Neural cell (in vitro differentiated cells): ENCODE results near the gene MYOD1. TPM values are rescaled to one million over a fixed set of nuclear protein-coding genes. Genes with fewer than 3 reads are reported as not detected.

Source experiments
- H2AFZ ChIP-seq: fragments of 200-600, 300-800 bp; sonication (generic), shearing (Covaris generic); 2 replicates; pipeline ENCODE4 v1.6.0; 2014; ENCODE audit warnings: low read depth, mild to moderate bottlenecking, antibody characterized with exemption, low read length, moderate library complexity
- H3F3A ChIP-seq: fragments of 200-600 bp; shearing (Covaris generic); 2 replicates; pipeline ENCODE4 v1.6.1; 2016; ENCODE audit warnings: mild to moderate bottlenecking, moderate library complexity, mixed read lengths, antibody characterized with exemption, low read length; ENCODE audit not compliant: insufficient read depth, poor library complexity, severe bottlenecking
- H3K27ac ChIP-seq: fragments of 200-600, 300-800 bp; sonication (generic), shearing (Covaris generic); 2 replicates; pipeline ENCODE4 v1.5.1; 2014; ENCODE audit warnings: mild to moderate bottlenecking, low read length, moderate library complexity
- H3K27me3 ChIP-seq: fragments of 300-800, 200-600 bp; sonication (generic), shearing (Covaris generic); 2 replicates; pipeline ENCODE4 v1.6.0; 2014; ENCODE audit warnings: mild to moderate bottlenecking, low read depth, low read length, moderate library complexity; ENCODE audit not compliant: insufficient read depth
- H3K36me3 ChIP-seq: fragments of 300-800, 200-600 bp; sonication (generic), shearing (Covaris generic); 2 replicates; pipeline ENCODE4 v1.5.1; 2014; ENCODE audit warnings: mild to moderate bottlenecking, antibody characterized with exemption, low read length, moderate library complexity; ENCODE audit not compliant: insufficient read depth
- H3K4me2 ChIP-seq: fragments of 300-800, 200-600 bp; sonication (generic), shearing (Covaris generic); 2 replicates; pipeline ENCODE4 v1.6.0; 2014; ENCODE audit warnings: mild to moderate bottlenecking, low read length
- H3K4me3 ChIP-seq: fragments of 300-800, 200-600 bp; sonication (generic), shearing (Covaris generic); 2 replicates; pipeline ENCODE4 v1.5.1; 2014; ENCODE audit warnings: mild to moderate bottlenecking, low read length, moderate library complexity
- H3K79me2 ChIP-seq: fragments of 200-600 bp; shearing (Covaris generic); replicated peaks from 2 replicates; pipeline ENCODE4 v1.6.0; 2014; ENCODE audit warnings: mild to moderate bottlenecking, low read length, moderate library complexity; ENCODE audit not compliant: insufficient read depth
- H3K9ac ChIP-seq: fragments of 300-800, 200-600 bp; sonication (generic), shearing (Covaris generic); 2 replicates; pipeline ENCODE4 v1.6.1; 2016; ENCODE audit warnings: mild to moderate bottlenecking, low read length, mixed read lengths
- H3K9me2 ChIP-seq: fragments of 200-600 bp; shearing (Covaris generic); 2 replicates; pipeline ENCODE4 v1.6.1; 2016; ENCODE audit warnings: mild to moderate bottlenecking, low read length, mixed read lengths; ENCODE audit not compliant: insufficient read depth
- H3K9me3 ChIP-seq: fragments of 200-600, 300-800 bp; sonication (generic), shearing (Covaris generic); 2 replicates; pipeline ENCODE4 v1.6.1; 2016; ENCODE audit warnings: mild to moderate bottlenecking, mixed run types, low read length, moderate library complexity, mixed read lengths
- H4K20me1 ChIP-seq: fragments of 200-600 bp; shearing (Covaris generic); 2 replicates; pipeline ENCODE4 v1.6.1; 2016; ENCODE audit warnings: mild to moderate bottlenecking, mixed run types; ENCODE audit not compliant: insufficient read depth
- EP300 ChIP-seq: fragments of 450-650 bp; conservative IDR thresholded peaks from 2 replicates; pipeline ENCODE4 v1.6.1; 2014; ENCODE audit warnings: antibody characterized with exemption, mild to moderate bottlenecking, moderate library complexity; ENCODE audit not compliant: poor library complexity, severe bottlenecking
- EZH2 ChIP-seq: fragments of 200-600, 300-800 bp; shearing (Covaris generic), sonication (generic); IDR thresholded peaks from 2 replicates; pipeline ENCODE4 v1.6.1; 2014; ENCODE audit warnings: antibody characterized with exemption, low read length, borderline replicate concordance, mild to moderate bottlenecking; ENCODE audit not compliant: insufficient read depth, poor library complexity, severe bottlenecking
- MXI1 ChIP-seq: fragments of 450-650 bp; conservative IDR thresholded peaks from 2 replicates; pipeline ENCODE4 v1.6.1; 2014; ENCODE audit warnings: antibody characterized with exemption, mild to moderate bottlenecking; ENCODE audit not compliant: poor library complexity, severe bottlenecking
- POLR2AphosphoS5 ChIP-seq: IDR thresholded peaks from 2 replicates; pipeline ENCODE4 v1.6.1; 2012
- RAD21 ChIP-seq: fragments of 450-650 bp; conservative IDR thresholded peaks from 2 replicates; pipeline ENCODE4 v1.6.1; 2014; ENCODE audit warnings: antibody characterized with exemption, mild to moderate bottlenecking, moderate library complexity
- SMC3 ChIP-seq: fragments of 450-650 bp; conservative IDR thresholded peaks from 2 replicates; pipeline ENCODE4 v1.6.1; 2014; ENCODE audit warnings: antibody characterized with exemption, mild to moderate bottlenecking, moderate library complexity; ENCODE audit not compliant: poor library complexity
- TAF1 ChIP-seq: IDR thresholded peaks from 2 replicates; pipeline ENCODE4 v1.6.1; 2012; ENCODE audit warnings: low read depth
- polyA plus RNA-seq: library from polyadenylated mRNA; depleted of rRNA; stranded (reverse); fragments of >200 nt; gene quantifications from 2 replicates; pipeline ENCODE4 v1.2.3, GENCODE V29; 2014
- TF ChIP-seq, protein P1 (sequence below): IDR thresholded peaks from 2 replicates; pipeline ENCODE4 v1.6.1; 2012; ENCODE audit warnings: borderline replicate concordance
- TF ChIP-seq, protein P2 (sequence below): fragments of 450-650 bp; IDR thresholded peaks from 2 replicates; pipeline ENCODE4 v1.5.1; 2014; ENCODE audit warnings: antibody characterized with exemption, mild to moderate bottlenecking, moderate library complexity; ENCODE audit not compliant: poor library complexity, severe bottlenecking

The MYOD1 gene
- polyA plus RNA-seq, 1 donor from 2014 or later: not detected

DNA sequence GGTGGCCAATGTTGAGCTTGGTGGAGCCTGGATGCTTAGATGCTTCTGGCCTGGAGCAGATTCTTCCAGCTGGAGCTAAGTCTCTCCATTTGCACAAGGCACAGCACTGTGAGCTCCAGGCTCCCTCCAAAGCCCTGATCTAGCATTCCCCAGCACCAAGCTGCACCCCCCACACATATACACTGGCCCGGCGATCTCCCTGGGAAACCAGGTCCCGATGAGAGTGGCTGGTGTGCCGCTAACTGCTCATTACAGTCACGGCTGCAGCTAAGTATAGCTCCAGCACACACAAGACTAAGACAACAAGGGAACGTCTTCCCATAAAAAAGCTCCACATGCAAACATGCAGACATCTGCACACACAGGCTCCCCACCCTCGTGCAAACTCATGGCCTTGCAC lies 32.8 kb downstream of the MYOD1 start:
- peaks cover 13% of the 10 kb centered on the region for H3K79me2 ChIP-seq
- peak overlapping the region; percentile 23 for H3K4me3 ChIP-seq
- peak overlapping the region; percentile 28 for H3K27ac ChIP-seq
- H3K9me3 ChIP-seq: no peaks in the 10 kb centered on the region
- no peak overlapping the region for H3K9ac ChIP-seq
- TF ChIP-seq POLR2AphosphoS5: peak; percentile 63
- no peak for TF ChIP-seq SMC3
- no peaks in the 10 kb centered on the region for H3F3A ChIP-seq
- H3K4me2 ChIP-seq: no peak overlapping the region
- no peaks in the 10 kb centered on the region for H4K20me1 ChIP-seq
- no peaks in the 10 kb centered on the region for H3K27me3 ChIP-seq
- H3K36me3 ChIP-seq: no peaks in the 10 kb centered on the region
- H3K9me2 ChIP-seq: no peaks in the 10 kb centered on the region
- H2AFZ ChIP-seq: no peak overlapping the region

DNA sequence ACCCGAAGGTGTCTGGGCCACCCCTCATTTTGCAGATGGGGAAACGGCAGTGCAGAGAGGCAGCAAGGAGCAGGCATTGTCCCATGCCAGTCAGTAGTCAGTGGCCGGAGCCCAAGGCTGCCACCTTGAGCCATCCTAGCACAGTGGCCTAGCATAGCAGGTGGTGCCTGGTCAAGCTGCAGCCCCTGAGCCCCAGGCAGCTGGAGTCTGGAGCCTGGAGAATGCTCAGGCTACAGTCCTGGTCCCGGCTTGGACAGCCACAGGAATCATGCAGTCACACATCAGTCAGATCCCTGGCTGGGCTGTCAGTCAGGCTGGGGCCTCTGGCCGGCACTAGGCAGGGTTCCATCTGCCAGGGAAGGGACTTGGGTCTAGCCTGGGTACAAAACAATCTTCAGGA lies 33.8 kb downstream of the MYOD1 start:
- Histone ChIP-seq H3K4me3 (no peak overlapping the region), H3K9me3 (no peaks in the 10 kb centered on the region), H3K9me2 (no peaks in the 10 kb centered on the region), H2AFZ (no peak overlapping the region), H3K27me3 (no peaks in the 10 kb centered on the region), H3K27ac (no peak overlapping the region), H3F3A (no peaks in the 10 kb centered on the region), H3K79me2 (peaks cover 13% of the 10 kb centered on the region), H4K20me1 (no peaks in the 10 kb centered on the region), H3K4me2 (no peak overlapping the region), H3K9ac (no peak overlapping the region), H3K36me3 (no peaks in the 10 kb centered on the region)
- TF ChIP-seq EZH2: no peak
- no peak for TF ChIP-seq SMC3
- TF ChIP-seq EP300: no peak
- TF ChIP-seq TAF1: no peak
- TF ChIP-seq, protein P1, sequence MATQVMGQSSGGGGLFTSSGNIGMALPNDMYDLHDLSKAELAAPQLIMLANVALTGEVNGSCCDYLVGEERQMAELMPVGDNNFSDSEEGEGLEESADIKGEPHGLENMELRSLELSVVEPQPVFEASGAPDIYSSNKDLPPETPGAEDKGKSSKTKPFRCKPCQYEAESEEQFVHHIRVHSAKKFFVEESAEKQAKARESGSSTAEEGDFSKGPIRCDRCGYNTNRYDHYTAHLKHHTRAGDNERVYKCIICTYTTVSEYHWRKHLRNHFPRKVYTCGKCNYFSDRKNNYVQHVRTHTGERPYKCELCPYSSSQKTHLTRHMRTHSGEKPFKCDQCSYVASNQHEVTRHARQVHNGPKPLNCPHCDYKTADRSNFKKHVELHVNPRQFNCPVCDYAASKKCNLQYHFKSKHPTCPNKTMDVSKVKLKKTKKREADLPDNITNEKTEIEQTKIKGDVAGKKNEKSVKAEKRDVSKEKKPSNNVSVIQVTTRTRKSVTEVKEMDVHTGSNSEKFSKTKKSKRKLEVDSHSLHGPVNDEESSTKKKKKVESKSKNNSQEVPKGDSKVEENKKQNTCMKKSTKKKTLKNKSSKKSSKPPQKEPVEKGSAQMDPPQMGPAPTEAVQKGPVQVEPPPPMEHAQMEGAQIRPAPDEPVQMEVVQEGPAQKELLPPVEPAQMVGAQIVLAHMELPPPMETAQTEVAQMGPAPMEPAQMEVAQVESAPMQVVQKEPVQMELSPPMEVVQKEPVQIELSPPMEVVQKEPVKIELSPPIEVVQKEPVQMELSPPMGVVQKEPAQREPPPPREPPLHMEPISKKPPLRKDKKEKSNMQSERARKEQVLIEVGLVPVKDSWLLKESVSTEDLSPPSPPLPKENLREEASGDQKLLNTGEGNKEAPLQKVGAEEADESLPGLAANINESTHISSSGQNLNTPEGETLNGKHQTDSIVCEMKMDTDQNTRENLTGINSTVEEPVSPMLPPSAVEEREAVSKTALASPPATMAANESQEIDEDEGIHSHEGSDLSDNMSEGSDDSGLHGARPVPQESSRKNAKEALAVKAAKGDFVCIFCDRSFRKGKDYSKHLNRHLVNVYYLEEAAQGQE: no peak
- TF ChIP-seq POLR2AphosphoS5: no peak
- TF ChIP-seq, protein P2, sequence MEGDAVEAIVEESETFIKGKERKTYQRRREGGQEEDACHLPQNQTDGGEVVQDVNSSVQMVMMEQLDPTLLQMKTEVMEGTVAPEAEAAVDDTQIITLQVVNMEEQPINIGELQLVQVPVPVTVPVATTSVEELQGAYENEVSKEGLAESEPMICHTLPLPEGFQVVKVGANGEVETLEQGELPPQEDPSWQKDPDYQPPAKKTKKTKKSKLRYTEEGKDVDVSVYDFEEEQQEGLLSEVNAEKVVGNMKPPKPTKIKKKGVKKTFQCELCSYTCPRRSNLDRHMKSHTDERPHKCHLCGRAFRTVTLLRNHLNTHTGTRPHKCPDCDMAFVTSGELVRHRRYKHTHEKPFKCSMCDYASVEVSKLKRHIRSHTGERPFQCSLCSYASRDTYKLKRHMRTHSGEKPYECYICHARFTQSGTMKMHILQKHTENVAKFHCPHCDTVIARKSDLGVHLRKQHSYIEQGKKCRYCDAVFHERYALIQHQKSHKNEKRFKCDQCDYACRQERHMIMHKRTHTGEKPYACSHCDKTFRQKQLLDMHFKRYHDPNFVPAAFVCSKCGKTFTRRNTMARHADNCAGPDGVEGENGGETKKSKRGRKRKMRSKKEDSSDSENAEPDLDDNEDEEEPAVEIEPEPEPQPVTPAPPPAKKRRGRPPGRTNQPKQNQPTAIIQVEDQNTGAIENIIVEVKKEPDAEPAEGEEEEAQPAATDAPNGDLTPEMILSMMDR: no peak
- TF ChIP-seq RAD21: no peak
- TF ChIP-seq MXI1: no peak

DNA sequence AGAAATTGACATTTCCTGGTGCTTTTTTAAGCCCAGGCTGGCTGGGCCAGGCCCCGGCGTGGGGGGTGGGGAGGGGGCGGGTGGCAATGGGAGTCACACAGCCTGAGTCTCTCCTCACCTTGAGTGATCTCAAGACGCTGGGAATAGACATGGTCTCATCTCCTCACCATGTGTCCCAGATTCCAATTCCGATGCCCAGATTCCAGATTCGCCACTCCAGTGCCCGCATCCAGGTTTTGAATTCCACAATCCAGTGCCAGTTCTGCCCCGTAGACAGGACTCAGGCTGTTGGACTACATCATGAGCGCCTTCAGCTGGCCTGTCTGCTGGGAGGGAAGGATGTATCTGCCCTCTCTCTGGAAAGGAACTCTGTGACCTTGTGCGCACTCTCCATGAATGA lies 34.3 kb downstream of the MYOD1 start:
- no peak overlapping the region for H3K9ac ChIP-seq
- no peaks in the 10 kb centered on the region for H3F3A ChIP-seq
- TF ChIP-seq TAF1: no peak
- no peak for TF ChIP-seq RAD21
- TF ChIP-seq EZH2: no peak
- TF ChIP-seq POLR2AphosphoS5: no peak
- no peak overlapping the region for H3K27ac ChIP-seq
- H3K4me3 ChIP-seq: no peak overlapping the region
- H3K79me2 ChIP-seq: peaks cover 13% of the 10 kb centered on the region
- no peak overlapping the region for H3K4me2 ChIP-seq
- no peaks in the 10 kb centered on the region for H3K9me3 ChIP-seq
- no peaks in the 10 kb centered on the region for H4K20me1 ChIP-seq
- no peaks in the 10 kb centered on the region for H3K27me3 ChIP-seq
- H3K9me2 ChIP-seq: no peaks in the 10 kb centered on the region
- H2AFZ ChIP-seq: no peak overlapping the region
- H3K36me3 ChIP-seq: no peaks in the 10 kb centered on the region
